NCI-H226 (cell line): Measurements from ENCODE around the gene FAM25C.
"Not testable (repeated sequence)": the region's sequence is repeated elsewhere in the genome, so short reads cannot be mapped to it uniquely, and the experiment has no call there.

Experiments used
- DNase-seq: peaks from one replicate; pipeline ENCODE4 v3.0.0-alpha.2; 2015

Gene FAM25C

GRCh38 chr10:47947424-47947823, 52.2 kb downstream of the FAM25C start:
- not testable (repeated sequence) for DNase-seq
